Measurements from ENCODE around the gene PRR20D.
"Not testable (repeated sequence)": the region's sequence is repeated elsewhere in the genome, so short reads cannot be mapped to it uniquely, and the experiment has no call there.

Gene PRR20D

GRCh38 chr13:57160332-57160731, at the start of gene PRR20D:
Gene PRR20D, plus strand, starts transcription at chr13:57160632. Its CDS starts 387 bp downstream, at chr13:57161019.
- DNase-seq (ENCODE audit: low spot score), result not testable (repeated sequence)

- DNase-seq (ENCODE audit: low spot score), result no peak
Measured at GRCh38 chr13:57114945-57115344, 45.5 kb upstream of the PRR20D start.

GRCh38 chr13:57123681-57124080, 36.8 kb upstream of the PRR20D start:
- no peak for DNase-seq (ENCODE audit: low spot score)

GRCh38 chr13:57128909-57129308, 31.5 kb upstream of the PRR20D start:
- DNase-seq (ENCODE audit: low spot score), result no peak

- no peak for DNase-seq (ENCODE audit: low spot score)
Measured at GRCh38 chr13:57136093-57136492, 24.3 kb upstream of the PRR20D start.

- DNase-seq (ENCODE audit: low spot score), result no peak
Measured at GRCh38 chr13:57137585-57137984, 22.8 kb upstream of the PRR20D start.

GRCh38 chr13:57138988-57139387, 21.4 kb upstream of the PRR20D start:
- DNase-seq (ENCODE audit: low spot score), result no peak

- not testable (repeated sequence) for DNase-seq (ENCODE audit: low spot score)
Measured at GRCh38 chr13:57139781-57140180, 20.7 kb upstream of the PRR20D start.

GRCh38 chr13:57140235-57140968, 20.0 kb upstream of the PRR20D start, which contains the start of gene PRR20A:
Gene PRR20A, plus strand, starts transcription at chr13:57140918. Its CDS starts 387 bp downstream, at chr13:57141305.
- DNase-seq (ENCODE audit: low spot score), result not testable (repeated sequence)

- not testable (repeated sequence) for DNase-seq (ENCODE audit: low spot score)
Measured at GRCh38 chr13:57147188-57147587, 13.2 kb upstream of the PRR20D start, which contains the start of gene PRR20B. Gene PRR20B, plus strand, starts transcription at chr13:57147488. Its CDS starts 387 bp downstream, at chr13:57147875.

GRCh38 chr13:57148106-57148505, 12.3 kb upstream of the PRR20D start:
- DNase-seq (ENCODE audit: low spot score), result not testable (repeated sequence)

GRCh38 chr13:57153761-57154160, 6.7 kb upstream of the PRR20D start, which contains the start of gene PRR20C:
Gene PRR20C, plus strand, starts transcription at chr13:57154061. Its CDS starts 387 bp downstream, at chr13:57154448.
- not testable (repeated sequence) for DNase-seq (ENCODE audit: low spot score)

- not testable (repeated sequence) for DNase-seq (ENCODE audit: low spot score)
Measured at GRCh38 chr13:57166897-57167296, 6.5 kb downstream of the PRR20D start, which contains the start of gene PRR20E. Gene PRR20E, plus strand, starts transcription at chr13:57167197. Its CDS starts 387 bp downstream, at chr13:57167584.

- DNase-seq (ENCODE audit: low spot score), result no peak
Measured at GRCh38 chr13:57191667-57192066, 31.2 kb downstream of the PRR20D start.

GRCh38 chr13:57212989-57213388, 52.6 kb downstream of the PRR20D start:
- DNase-seq (ENCODE audit: low spot score), result no peak

Measured in kidney capillary endothelial cell (primary cell).